Motor neuron (in vitro differentiated cells): ENCODE results near the gene PRSS56. TPM values are rescaled to one million over a fixed set of nuclear protein-coding genes. Genes with fewer than 3 reads are reported as not detected.
A peak's percentile ranks its signal among the peaks of the same experiment; 100 is the strongest.
"Not testable (repeated sequence)": the region's sequence is repeated elsewhere in the genome, so short reads cannot be mapped to it uniquely, and the experiment has no call there.

Experiments
- ATAC-seq, 8 experiments: fragments of 200-7000 bp; cut with Tn5 transposase; replicated peaks in 6 of 8; 2 replicates each; pipeline ENCODE4 v1.8.0; 2021; ENCODE audit warnings: mild to moderate bottlenecking in 8 of 8, moderate library complexity in 8 of 8
- H3K27ac ChIP-seq, 2 donors: fragments of 250-450 bp; sonication (Bioruptor Pico); 2 replicates each; pipeline ENCODE4 v1.9.0; 2021; ENCODE audit warnings: antibody characterized with exemption in 2 of 2, mild to moderate bottlenecking in 2 of 2, moderate library complexity in 1 of 2
- H3K4me1 ChIP-seq, 2 donors: fragments of 250-450 bp; sonication (Bioruptor Pico); replicated peaks in 1 of 2; 2 replicates each; pipeline ENCODE4 v1.6.1; 2021; ENCODE audit warnings: antibody characterized with exemption in 2 of 2, mild to moderate bottlenecking in 2 of 2, moderate library complexity in 1 of 2
- H3K4me3 ChIP-seq, 5 donors: fragments of 250-450 bp; sonication (Bioruptor Pico); 2 replicates each; pipeline ENCODE4 v1.9.0; 2021; ENCODE audit warnings: antibody characterized with exemption in 5 of 5, mild to moderate bottlenecking in 5 of 5, moderate library complexity in 4 of 5
- WGBS, 10 experiments: fragments of 450-650 bp; shearing (Covaris generic); methylation state at CpG; one replicate each; pipeline ENCODE4 v1.0.0; 2022; 5-methylcytosine and 5-hydroxymethylcytosine counted together
- in situ Hi-C, 9 experiments: fragments of 400-800 bp; cut with MboI; loops; one replicate each; pipeline ENCODE4 v1.15.0; 2021; ENCODE audit warnings: low sequenced_read_pairs in 9 of 9, low pct_unique_long_range_greater_than_20kb in 2 of 9; ENCODE audit not compliant: unreplicated experiment in 9 of 9
- total RNA-seq, 8 experiments: library from RNA; unstranded; fragments of 300-600 nt; gene quantifications; 2 replicates each; pipeline versions ENCODE4 v1.2.3 to v1.2.4, GENCODE V29; 2022

Gene PRSS56
- total RNA-seq, 8 experiments from 2014 or later: 0.08 to 1.9 (median 0.58) TPM; not detected in 2

DNA sequence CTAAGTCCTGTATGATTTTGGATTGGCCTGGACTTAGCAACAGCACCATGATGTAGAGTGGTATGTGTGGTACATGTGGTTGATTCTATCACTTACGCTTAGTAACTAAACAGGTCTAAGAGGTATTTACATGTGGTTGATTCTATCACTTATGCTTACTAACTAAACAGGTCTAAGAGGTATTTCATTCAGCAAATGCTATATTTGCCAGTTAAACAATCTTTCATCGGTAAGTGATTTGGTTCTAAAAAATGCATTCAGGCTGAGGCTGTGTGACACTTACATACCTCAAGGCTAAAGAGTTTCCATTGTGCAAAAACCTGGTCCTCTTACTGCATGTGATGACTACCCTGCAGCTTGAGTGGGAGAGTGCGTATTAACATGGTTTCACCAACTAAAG lies 43.4 kb downstream of the PRSS56 start:
- H3K4me3 ChIP-seq: no peak overlapping the region
- H3K27ac ChIP-seq: no peak overlapping the region
- in situ Hi-C loops: no loop called here
- WGBS, 10 experiments: 27 to 100% (median 53%) methylated on average over 1 to 3 of the region's 3 CpGs; no CpG with 5 or more reads in 3 of the 10 experiments
- no peak for ATAC-seq
- H3K4me1 ChIP-seq: no peaks in the 10 kb centered on the region

DNA sequence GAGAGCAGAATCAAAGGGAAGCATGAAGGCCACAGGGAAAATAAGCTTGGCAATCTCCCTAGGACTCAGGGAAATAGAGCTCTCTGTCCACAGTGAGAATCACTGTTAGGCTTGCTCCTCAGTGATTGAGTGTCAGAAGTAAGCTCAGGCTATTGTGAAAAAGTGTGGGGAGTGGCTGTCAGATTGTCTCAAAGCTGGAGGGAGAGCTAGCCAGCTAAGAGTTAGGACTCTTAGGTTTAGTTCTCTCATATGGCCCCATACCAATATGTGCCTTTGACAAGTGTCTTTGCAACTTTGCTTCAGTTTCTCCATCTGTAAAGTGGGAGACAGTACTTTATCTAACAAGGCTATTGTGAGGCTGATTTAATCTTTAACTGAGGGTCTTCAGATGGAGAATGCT lies 47.5 kb downstream of the PRSS56 start:
- ATAC-seq: peak in 2 of 8 experiments; percentile 36 to 50
- H3K4me3 ChIP-seq: no peak overlapping the region
- H3K4me1 ChIP-seq: no peaks in the 10 kb centered on the region
- in situ Hi-C loops: no loop called here
- H3K27ac ChIP-seq: no peak overlapping the region

DNA sequence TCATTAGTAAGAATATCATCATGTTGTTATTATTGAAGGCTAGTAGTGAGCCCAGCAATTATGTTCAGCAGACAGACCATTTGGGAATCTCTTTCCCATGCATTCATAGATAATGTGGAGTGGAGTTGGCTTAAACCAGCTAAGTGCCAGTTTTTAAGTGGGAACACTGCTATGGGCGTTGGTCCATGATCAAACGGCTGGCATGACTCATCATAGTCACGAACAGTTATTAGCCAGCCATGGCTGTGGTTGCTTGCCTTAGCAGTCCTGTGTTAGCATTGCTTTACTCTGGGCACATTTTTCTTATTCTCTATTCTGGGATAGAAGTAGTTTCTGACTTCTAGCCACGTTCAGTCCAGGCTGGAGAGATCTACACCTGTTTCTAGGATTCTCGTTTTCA lies 48.0 kb downstream of the PRSS56 start:
- in situ Hi-C loops: no loop called here
- H3K27ac ChIP-seq: no peak overlapping the region
- H3K4me3 ChIP-seq: no peak overlapping the region
- no peaks in the 10 kb centered on the region for H3K4me1 ChIP-seq
- ATAC-seq: peak in 5 of 8 experiments; percentile 25 to 99 (median 89)
- WGBS, 10 experiments: 21 to 100% (median 73%) methylated on average over 1 to 5 of the region's 5 CpGs; no CpG with 5 or more reads in 1 of the 10 experiments

DNA sequence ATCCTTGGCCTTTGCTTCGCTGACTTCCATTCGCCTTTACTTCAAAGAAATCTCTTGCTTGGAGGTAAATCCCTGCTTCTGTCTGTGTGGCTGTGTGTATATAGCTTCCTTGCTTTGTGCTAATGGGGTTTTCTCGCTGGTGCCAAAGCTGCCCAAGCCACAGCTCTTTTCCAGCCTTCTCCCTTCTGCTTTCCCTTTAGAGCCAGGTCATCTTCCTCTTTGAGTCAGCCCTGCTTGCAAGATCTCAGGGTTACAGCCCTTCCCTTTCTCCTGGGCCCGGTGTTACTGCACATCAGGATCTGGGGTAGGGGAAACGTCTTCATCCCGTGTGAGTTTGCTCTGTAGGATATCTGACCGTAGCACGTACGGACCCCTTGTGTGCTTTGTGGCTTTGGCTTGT lies 49.4 kb downstream of the PRSS56 start:
- Histone ChIP-seq H3K27ac (no peak overlapping the region), H3K4me1 (no peaks in the 10 kb centered on the region), H3K4me3 (no peak overlapping the region)
- 91 to 100% (median 95%) methylated on average over 1 to 6 of the region's 9 CpGs; no CpG with 5 or more reads in 3 of the 10 experiments for WGBS, 10 experiments
- in situ Hi-C loops: no loop called here
- ATAC-seq: no peak

DNA sequence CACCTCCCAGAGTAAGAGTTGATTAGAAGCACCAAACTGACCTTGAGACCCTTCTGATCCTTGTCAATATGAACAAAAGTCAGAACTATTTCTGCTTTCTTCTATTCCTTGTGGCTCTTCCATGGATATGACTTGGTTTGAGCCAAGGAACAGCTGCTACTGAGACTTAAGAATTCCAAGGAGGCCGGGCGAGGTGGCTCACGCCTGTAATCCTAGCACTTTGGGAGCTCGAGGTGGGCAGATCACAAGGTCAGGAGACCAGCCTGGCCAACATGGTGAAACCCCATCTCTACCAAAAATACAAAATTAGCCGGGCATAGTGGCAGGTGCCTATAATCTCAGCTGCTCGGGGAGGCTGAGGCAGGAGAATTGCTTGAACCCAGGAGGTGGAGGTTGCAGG lies 50.3 kb downstream of the PRSS56 start:
- H3K4me3 ChIP-seq, H3K27ac ChIP-seq, H3K4me1 ChIP-seq, ATAC-seq, in situ Hi-C loops: not testable (repeated sequence)
- 84 to 100% (median 96%) methylated on average over 1 to 6 of the region's 6 CpGs; no CpG with 5 or more reads in 5 of the 10 experiments for WGBS, 10 experiments

DNA sequence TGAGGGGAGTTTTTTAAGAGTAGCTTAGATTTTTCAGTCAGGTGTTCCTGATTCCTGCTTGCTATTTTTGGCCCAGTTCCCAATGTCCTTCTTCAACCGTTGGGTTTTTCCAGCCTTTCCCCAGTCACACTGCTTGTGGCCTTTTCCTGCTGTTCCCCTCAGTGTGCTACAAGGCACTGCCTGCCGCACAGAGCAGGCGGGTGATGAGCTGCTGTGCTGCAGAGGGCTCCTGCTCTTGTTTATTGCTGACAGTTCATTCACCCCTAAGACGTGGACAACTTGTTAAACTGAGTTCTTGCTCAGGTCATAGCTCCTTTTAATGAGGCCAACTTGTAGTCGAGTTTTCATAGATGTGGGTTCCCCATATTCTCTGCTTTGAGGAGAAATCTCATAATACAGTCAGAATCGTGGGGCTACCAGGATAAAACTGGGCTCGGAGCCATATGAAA lies 50.9 kb downstream of the PRSS56 start:
- H3K4me3 ChIP-seq: no peak overlapping the region
- ATAC-seq: no peak
- no peak overlapping the region for H3K27ac ChIP-seq
- in situ Hi-C loops: no loop called here
- H3K4me1 ChIP-seq: no peaks in the 10 kb centered on the region
- WGBS, 10 experiments: 40 to 100% (median 95%) methylated on average over 1 to 4 of the region's 7 CpGs; no CpG with 5 or more reads in 3 of the 10 experiments

DNA sequence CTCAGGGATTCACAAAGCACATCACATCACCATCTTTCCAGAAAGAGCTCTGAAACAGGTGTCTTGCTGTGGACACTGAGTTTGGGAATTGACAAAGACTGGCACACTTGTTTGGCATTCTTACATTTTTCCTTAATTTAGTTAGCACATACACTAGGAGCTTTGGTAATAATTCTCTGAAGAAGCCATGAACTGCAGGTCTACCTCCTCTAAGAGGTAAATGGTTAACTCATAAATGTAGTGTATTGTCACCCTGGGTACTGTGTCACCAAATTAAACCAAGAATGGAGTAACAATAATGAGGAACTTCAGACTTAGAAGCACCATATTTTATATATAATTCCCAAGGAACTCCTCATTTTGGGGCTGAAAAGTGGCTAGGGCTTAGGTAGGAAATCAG lies 52.9 kb downstream of the PRSS56 start:
- H3K27ac ChIP-seq: no peak overlapping the region
- H3K4me3 ChIP-seq: no peak overlapping the region
- peaks cover 0 to 3% of the 10 kb centered on the region in 2 donors for H3K4me1 ChIP-seq
- in situ Hi-C loops: no loop called here
- ATAC-seq: no peak

DNA sequence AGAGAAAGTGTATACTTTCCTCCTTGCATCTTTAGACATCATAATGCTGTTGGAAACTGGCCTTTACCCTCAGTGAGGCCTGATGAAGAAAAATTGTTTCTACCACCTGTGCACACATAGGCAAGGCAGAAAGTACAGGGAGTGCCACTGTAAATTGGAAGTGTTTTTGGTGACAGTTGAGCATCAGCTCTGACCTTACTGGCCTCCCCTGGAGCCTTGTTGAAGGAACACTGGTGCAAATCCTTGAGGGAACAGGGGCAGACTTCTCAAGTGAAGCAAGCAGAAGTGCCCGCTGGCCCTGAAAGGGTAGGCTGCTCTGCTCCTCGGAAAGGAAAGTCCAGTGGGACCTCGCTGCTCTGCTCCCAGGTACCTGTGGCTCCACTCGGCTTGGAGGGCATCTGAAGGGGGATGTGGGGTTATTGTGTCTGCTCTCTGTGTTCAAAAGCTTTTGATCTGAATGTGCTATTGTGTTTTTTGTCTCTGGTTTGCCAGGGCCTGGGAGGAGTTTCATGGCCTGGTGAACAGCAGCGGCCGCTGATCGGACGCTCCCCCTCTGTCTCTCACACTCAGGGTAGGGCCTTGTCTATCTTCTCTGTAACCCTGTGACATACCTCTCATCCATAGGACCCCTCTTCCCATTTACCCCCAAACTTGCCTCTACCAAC lies 53.7 kb downstream of the PRSS56 start:
- in situ Hi-C loops: no loop called here
- Histone ChIP-seq H3K4me1 (peaks cover 0 to 3% of the 10 kb centered on the region in 2 donors), H3K27ac (no peak overlapping the region), H3K4me3 (no peak overlapping the region)
- no peak for ATAC-seq
- 57 to 100% (median 87%) methylated on average over 1 to 8 of the region's 8 CpGs; no CpG with 5 or more reads in 6 of the 10 experiments for WGBS, 10 experiments

DNA sequence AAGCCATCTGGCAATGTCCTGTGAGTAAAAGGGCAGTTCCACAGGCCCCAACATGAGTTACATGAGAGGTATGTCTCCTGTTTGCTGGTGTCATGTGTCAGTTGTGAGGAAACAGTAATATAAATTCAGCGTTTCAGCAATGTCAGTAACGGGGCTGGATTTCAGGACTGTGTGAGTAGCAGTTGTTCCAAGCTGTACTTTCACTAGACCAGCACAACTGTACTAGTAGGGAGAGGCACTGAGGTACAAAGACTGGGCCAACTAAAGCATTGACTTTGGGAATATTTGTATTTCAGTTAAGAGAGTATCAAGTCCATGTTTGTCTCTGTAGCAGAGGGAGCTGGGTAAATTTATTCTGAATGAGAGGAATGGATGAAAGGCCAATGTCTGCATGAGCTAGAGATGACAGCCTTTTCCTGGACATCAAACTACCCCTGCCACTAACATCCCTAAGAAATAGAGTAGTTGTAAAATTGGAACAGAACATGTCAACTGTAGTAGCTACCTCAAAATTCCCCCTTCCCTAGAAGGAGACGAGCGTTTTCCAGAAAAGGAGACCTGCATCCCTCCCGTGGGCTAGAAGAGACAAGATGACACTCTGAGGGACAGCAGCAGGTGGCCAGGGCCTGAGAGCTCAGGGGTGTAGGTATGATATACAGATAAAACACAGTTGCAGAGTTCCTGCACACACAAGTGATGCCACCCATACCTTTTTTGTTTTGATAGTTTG lies 54.7 kb downstream of the PRSS56 start:
- 75 to 100% (median 93%) methylated on average over 1 to 5 of the region's 5 CpGs; no CpG with 5 or more reads in 1 of the 10 experiments for WGBS, 10 experiments
- in situ Hi-C loops: no loop called here

More for the DNA sequence above, 54.7 kb downstream of the PRSS56 start:
- Histone ChIP-seq H3K27ac (no peak overlapping the region), H3K4me1 (peaks cover 0 to 3% of the 10 kb centered on the region in 2 donors), H3K4me3 (no peak overlapping the region)
- peak in 1 of 8 experiments; percentile 72 for ATAC-seq

Other genes starting within 250 kb of the PRSS56 start
- gene ALPP, start 141.6 kb upstream of the PRSS56 start, total RNA-seq: 1 to 10 TPM in 1 of 8 experiments, under 1 TPM in 5, not detected in 2; 0.05 to 1.6 (median 0.30) TPM
- gene ALPG, start 113.5 kb upstream of the PRSS56 start, total RNA-seq: under 1 TPM in 5 of 8 experiments, not detected in 3; 0.10 to 0.38 (median 0.21) TPM
- gene ALPI, start 64.2 kb upstream of the PRSS56 start, total RNA-seq: under 1 TPM in 5 of 8 experiments, not detected in 3; 0.10 to 0.42 (median 0.18) TPM
- gene ECEL1, start 32.6 kb upstream of the PRSS56 start, total RNA-seq: 10 to 100 TPM in 5 of 8 experiments, under 1 TPM in 2, not detected in 1; 0.13 to 83.3 (median 30.6) TPM
- under 1 TPM in 7 of 8 experiments, not detected in 1; 0.05 to 0.62 (median 0.21) TPM for gene CHRND, start 5.8 kb downstream of the PRSS56 start, total RNA-seq
- 1 to 10 TPM in 3 of 8 experiments, under 1 TPM in 5; 0.38 to 2.4 (median 0.93) TPM for gene CHRNG, start 19.3 kb downstream of the PRSS56 start, total RNA-seq
- gene TIGD1, start 30.2 kb downstream of the PRSS56 start, total RNA-seq: 10 to 100 TPM in 6 of 8 experiments, 1 to 10 TPM in 2; 6.6 to 20.3 (median 11.5) TPM
- gene EIF4E2, start 30.3 kb downstream of the PRSS56 start, total RNA-seq: 10 to 100 TPM; 49.0 to 81.3 (median 73.7) TPM
- gene EFHD1, start 113.2 kb downstream of the PRSS56 start, total RNA-seq: 10 to 100 TPM in 1 of 8 experiments, 1 to 10 TPM in 6, under 1 TPM in 1; 0.92 to 22.1 (median 3.4) TPM
- gene GIGYF2, start 176.9 kb downstream of the PRSS56 start, total RNA-seq: 10 to 100 TPM; 43.9 to 74.2 (median 53.6) TPM